ENCODE data around the gene CCL19.

CCL19 gene

GRCh38 chr9:34714007-34714406 is 22.9 kb upstream of the CCL19 start:
- no peaks in the 10 kb centered on the region for H3K27me3 ChIP-seq (ENCODE audit: control insufficient read depth, insufficient read depth, low read length)
- no peaks in the 10 kb centered on the region for H3K36me3 ChIP-seq (ENCODE audit: control insufficient read depth, insufficient read depth, low read length)
- H3K4me1 ChIP-seq (ENCODE audit: control insufficient read depth, insufficient read depth, low read length), result no peaks in the 10 kb centered on the region
- no peak overlapping the region for H3K9ac ChIP-seq (ENCODE audit: low read length)
- H3K4me3 ChIP-seq (ENCODE audit: low read length), result no peak overlapping the region
- H3K9me3 ChIP-seq (ENCODE audit: control insufficient read depth, low read length), result no peaks in the 10 kb centered on the region

GRCh38 chr9:34712140-34712539 is 21.1 kb upstream of the CCL19 start:
- Histone ChIP-seq H3K36me3 (ENCODE audit: control insufficient read depth, insufficient read depth, low read length) (no peaks in the 10 kb centered on the region), H3K9ac (ENCODE audit: low read length) (no peak overlapping the region), H3K27me3 (ENCODE audit: control insufficient read depth, insufficient read depth, low read length) (no peaks in the 10 kb centered on the region), H3K4me1 (ENCODE audit: control insufficient read depth, insufficient read depth, low read length) (no peaks in the 10 kb centered on the region), H3K4me3 (ENCODE audit: low read length) (no peak overlapping the region), H3K9me3 (ENCODE audit: control insufficient read depth, low read length) (no peaks in the 10 kb centered on the region)

- no peaks in the 10 kb centered on the region for H3K27me3 ChIP-seq (ENCODE audit: control insufficient read depth, insufficient read depth, low read length)
These were observed 18.9 kb upstream of the CCL19 start, which contains the start of gene CCL21 for GRCh38 chr9:34710023-34710422. Gene CCL21, minus strand, starts transcription at chr9:34710136. Its CDS starts 70 bp downstream, at chr9:34710066.

GRCh38 chr9:34709196-34709978 is 18.3 kb upstream of the CCL19 start:
- no peaks in the 10 kb centered on the region for H3K36me3 ChIP-seq (ENCODE audit: control insufficient read depth, insufficient read depth, low read length)
- no peaks in the 10 kb centered on the region for H3K4me1 ChIP-seq (ENCODE audit: control insufficient read depth, insufficient read depth, low read length)
- no peaks in the 10 kb centered on the region for H3K27me3 ChIP-seq (ENCODE audit: control insufficient read depth, insufficient read depth, low read length)
- no peak overlapping the region for H3K9ac ChIP-seq (ENCODE audit: low read length)
- no peak overlapping the region for H3K4me3 ChIP-seq (ENCODE audit: low read length)
- H3K9me3 ChIP-seq (ENCODE audit: control insufficient read depth, low read length), result no peaks in the 10 kb centered on the region

More at GRCh38 chr9:34710023-34710422, 18.9 kb upstream of the CCL19 start, which contains the start of gene CCL21:
- Histone ChIP-seq H3K4me1 (ENCODE audit: control insufficient read depth, insufficient read depth, low read length) (no peaks in the 10 kb centered on the region), H3K9me3 (ENCODE audit: control insufficient read depth, low read length) (no peaks in the 10 kb centered on the region), H3K4me3 (ENCODE audit: low read length) (no peak within 1 kb of the TSS), H3K9ac (ENCODE audit: low read length) (no peak within 1 kb of the TSS), H3K36me3 (ENCODE audit: control insufficient read depth, insufficient read depth, low read length) (no peaks in the 10 kb centered on the region)

- Histone ChIP-seq H3K36me3 (ENCODE audit: control insufficient read depth, insufficient read depth, low read length) (no peaks in the 10 kb centered on the region), H3K4me3 (ENCODE audit: low read length) (no peak overlapping the region), H3K27me3 (ENCODE audit: control insufficient read depth, insufficient read depth, low read length) (no peaks in the 10 kb centered on the region), H3K9ac (ENCODE audit: low read length) (no peak overlapping the region), H3K4me1 (ENCODE audit: control insufficient read depth, insufficient read depth, low read length) (no peaks in the 10 kb centered on the region), H3K9me3 (ENCODE audit: control insufficient read depth, low read length) (no peaks in the 10 kb centered on the region)
These were observed 16.1 kb upstream of the CCL19 start for GRCh38 chr9:34707130-34707529.

- Histone ChIP-seq H3K4me3 (ENCODE audit: low read length) (peak overlapping the region; percentile 69), H3K36me3 (ENCODE audit: control insufficient read depth, insufficient read depth, low read length) (no peaks in the 10 kb centered on the region), H3K27me3 (ENCODE audit: control insufficient read depth, insufficient read depth, low read length) (peaks cover 9% of the 10 kb centered on the region), H3K9me3 (ENCODE audit: control insufficient read depth, low read length) (no peaks in the 10 kb centered on the region), H3K9ac (ENCODE audit: low read length) (peak overlapping the region; percentile 67), H3K4me1 (ENCODE audit: control insufficient read depth, insufficient read depth, low read length) (peaks cover 11% of the 10 kb centered on the region)
These were observed 11.0 kb upstream of the CCL19 start for GRCh38 chr9:34701769-34702736.

GRCh38 chr9:34701023-34701768 is 10.1 kb upstream of the CCL19 start:
- H3K27me3 ChIP-seq (ENCODE audit: control insufficient read depth, insufficient read depth, low read length), result peaks cover 13% of the 10 kb centered on the region
- peak overlapping the region; percentile 69 for H3K4me3 ChIP-seq (ENCODE audit: low read length)
- no peaks in the 10 kb centered on the region for H3K9me3 ChIP-seq (ENCODE audit: control insufficient read depth, low read length)
- peak overlapping the region; percentile 67 for H3K9ac ChIP-seq (ENCODE audit: low read length)
- no peaks in the 10 kb centered on the region for H3K36me3 ChIP-seq (ENCODE audit: control insufficient read depth, insufficient read depth, low read length)
- peaks cover 11% of the 10 kb centered on the region for H3K4me1 ChIP-seq (ENCODE audit: control insufficient read depth, insufficient read depth, low read length)

- Histone ChIP-seq H3K4me1 (ENCODE audit: control insufficient read depth, insufficient read depth, low read length) (no peaks in the 10 kb centered on the region), H3K36me3 (ENCODE audit: control insufficient read depth, insufficient read depth, low read length) (no peaks in the 10 kb centered on the region), H3K9ac (ENCODE audit: low read length) (no peak overlapping the region), H3K4me3 (ENCODE audit: low read length) (no peak overlapping the region), H3K27me3 (ENCODE audit: control insufficient read depth, insufficient read depth, low read length) (peaks cover 4% of the 10 kb centered on the region), H3K9me3 (ENCODE audit: control insufficient read depth, low read length) (no peaks in the 10 kb centered on the region)
These were observed 3.7 kb upstream of the CCL19 start for GRCh38 chr9:34694811-34695210.

- H3K36me3 ChIP-seq (ENCODE audit: control insufficient read depth, insufficient read depth, low read length), result no peaks in the 10 kb centered on the region
- H3K27me3 ChIP-seq (ENCODE audit: control insufficient read depth, insufficient read depth, low read length), result peaks cover 4% of the 10 kb centered on the region
- no peak overlapping the region for H3K4me3 ChIP-seq (ENCODE audit: low read length)
- no peaks in the 10 kb centered on the region for H3K9me3 ChIP-seq (ENCODE audit: control insufficient read depth, low read length)
- H3K9ac ChIP-seq (ENCODE audit: low read length), result no peak overlapping the region
- peaks cover 8% of the 10 kb centered on the region for H3K4me1 ChIP-seq (ENCODE audit: control insufficient read depth, insufficient read depth, low read length)
These were observed 2.5 kb upstream of the CCL19 start for GRCh38 chr9:34693560-34693959.

GRCh38 chr9:34691936-34692315 is 850 bp upstream of the CCL19 start:
- H3K4me3 ChIP-seq (ENCODE audit: low read length), result no peak overlapping the region
- H3K27me3 ChIP-seq (ENCODE audit: control insufficient read depth, insufficient read depth, low read length), result peaks cover 4% of the 10 kb centered on the region
- H3K9me3 ChIP-seq (ENCODE audit: control insufficient read depth, low read length), result no peaks in the 10 kb centered on the region
- H3K4me1 ChIP-seq (ENCODE audit: control insufficient read depth, insufficient read depth, low read length), result peaks cover 8% of the 10 kb centered on the region
- no peaks in the 10 kb centered on the region for H3K36me3 ChIP-seq (ENCODE audit: control insufficient read depth, insufficient read depth, low read length)
- no peak overlapping the region for H3K9ac ChIP-seq (ENCODE audit: low read length)

GRCh38 chr9:34689512-34689911 is 1.6 kb downstream of the CCL19 start:
- H3K4me1 ChIP-seq (ENCODE audit: control insufficient read depth, insufficient read depth, low read length), result peaks cover 8% of the 10 kb centered on the region
- H3K9me3 ChIP-seq (ENCODE audit: control insufficient read depth, low read length), result no peaks in the 10 kb centered on the region
- H3K27me3 ChIP-seq (ENCODE audit: control insufficient read depth, insufficient read depth, low read length), result no peaks in the 10 kb centered on the region
- no peaks in the 10 kb centered on the region for H3K36me3 ChIP-seq (ENCODE audit: control insufficient read depth, insufficient read depth, low read length)
- H3K9ac ChIP-seq (ENCODE audit: low read length), result no peak overlapping the region
- H3K4me3 ChIP-seq (ENCODE audit: low read length), result no peak overlapping the region
